CD4-positive, CD25-positive, alpha-beta regulatory T cell (primary cell): ENCODE results near the gene COPE. TPM values are rescaled to one million over a fixed set of nuclear protein-coding genes. Genes with fewer than 3 reads are reported as not detected.

ENCODE experiments used
- ATAC-seq, 2 donors: fragments of 150-1000 bp; cut with Tn5 transposase; one replicate each; pipeline ENCODE4 v1.10.0; 2021; ENCODE audit warnings: low read depth in 2 of 2, moderate number of reproducible peaks in 2 of 2, moderate library complexity in 1 of 2
- DNase-seq, 3 donors: peaks; one replicate each; pipeline versions ENCODE4 v3.0.0 to v3.0.0-alpha.2; 2012 to 2022; ENCODE audit warnings: mixed read lengths in 1 of 3
- H3K27ac ChIP-seq: one replicate; pipeline ENCODE4 v1.7.0; 2013; ENCODE audit warnings: mild to moderate bottlenecking, low read length; ENCODE audit not compliant: insufficient read depth, poor library complexity, severe bottlenecking
- H3K27me3 ChIP-seq: one replicate; pipeline ENCODE4 v1.7.0; 2013; ENCODE audit warnings: low read length; ENCODE audit not compliant: control insufficient read depth, insufficient read depth
- H3K36me3 ChIP-seq: one replicate; pipeline ENCODE4 v1.7.0; 2013; ENCODE audit warnings: mild to moderate bottlenecking, low read length, moderate library complexity; ENCODE audit not compliant: control insufficient read depth, insufficient read depth
- H3K4me1 ChIP-seq: 2 replicates; pipeline ENCODE4 v1.7.0; 2013; ENCODE audit warnings: mild to moderate bottlenecking, low read length; ENCODE audit not compliant: insufficient read depth, control insufficient read depth, poor library complexity, severe bottlenecking
- H3K4me3 ChIP-seq: one replicate; pipeline ENCODE4 v1.7.0; 2013; ENCODE audit warnings: low read depth, mild to moderate bottlenecking, low read length, moderate library complexity
- H3K9me3 ChIP-seq, 2 experiments: 1 replicate in 1 of 2; 2 replicates in 1 of 2; pipeline ENCODE4 v1.7.0; 2013; ENCODE audit warnings: low read length in 2 of 2, mild to moderate bottlenecking in 1 of 2, moderate library complexity in 1 of 2; ENCODE audit not compliant: control insufficient read depth in 2 of 2
- H3K27ac Mint-ChIP-seq, 3 donors: one replicate each; pipeline ENCODE4 v1.8.0; 2020 to 2022; ENCODE audit warnings: mild to moderate bottlenecking in 3 of 3, mixed read lengths in 3 of 3, moderate library complexity in 2 of 3
- H3K27me3 Mint-ChIP-seq: one replicate; pipeline ENCODE4 v1.8.0; 2022; ENCODE audit warnings: mild to moderate bottlenecking, mixed read lengths
- H3K36me3 Mint-ChIP-seq: one replicate; pipeline ENCODE4 v1.8.0; 2020; ENCODE audit warnings: mixed read lengths
- H3K4me1 Mint-ChIP-seq, 4 donors: one replicate each; pipeline ENCODE4 v1.8.0; 2020 to 2022; ENCODE audit warnings: mixed read lengths in 4 of 4, mild to moderate bottlenecking in 1 of 4
- H3K4me3 Mint-ChIP-seq, 4 donors: one replicate each; pipeline ENCODE4 v1.8.0; 2020 to 2022; ENCODE audit warnings: mild to moderate bottlenecking in 4 of 4, mixed read lengths in 4 of 4, moderate library complexity in 3 of 4
- H3K9me3 Mint-ChIP-seq, 7 donors: one replicate each; pipeline ENCODE4 v1.8.0; 2020 to 2022; ENCODE audit warnings: mixed read lengths in 7 of 7, mild to moderate bottlenecking in 3 of 7, moderate library complexity in 2 of 7
- polyA plus RNA-seq, 4 donors: library from polyadenylated mRNA; unstranded; fragments of 300-500 nt; fragmentation: Illumina TruSeq; gene quantifications; one replicate each; pipeline ENCODE4 v1.2.3, GENCODE V29; 2021
- total RNA-seq: library from RNA; stranded (reverse); gene quantifications from one replicate; pipeline ENCODE4 v1.2.3, GENCODE V29; 2022

COPE gene
- total and polyA plus RNA-seq, 5 donors from 2014 or later: 165 to 314 (median 253) TPM

DNA sequence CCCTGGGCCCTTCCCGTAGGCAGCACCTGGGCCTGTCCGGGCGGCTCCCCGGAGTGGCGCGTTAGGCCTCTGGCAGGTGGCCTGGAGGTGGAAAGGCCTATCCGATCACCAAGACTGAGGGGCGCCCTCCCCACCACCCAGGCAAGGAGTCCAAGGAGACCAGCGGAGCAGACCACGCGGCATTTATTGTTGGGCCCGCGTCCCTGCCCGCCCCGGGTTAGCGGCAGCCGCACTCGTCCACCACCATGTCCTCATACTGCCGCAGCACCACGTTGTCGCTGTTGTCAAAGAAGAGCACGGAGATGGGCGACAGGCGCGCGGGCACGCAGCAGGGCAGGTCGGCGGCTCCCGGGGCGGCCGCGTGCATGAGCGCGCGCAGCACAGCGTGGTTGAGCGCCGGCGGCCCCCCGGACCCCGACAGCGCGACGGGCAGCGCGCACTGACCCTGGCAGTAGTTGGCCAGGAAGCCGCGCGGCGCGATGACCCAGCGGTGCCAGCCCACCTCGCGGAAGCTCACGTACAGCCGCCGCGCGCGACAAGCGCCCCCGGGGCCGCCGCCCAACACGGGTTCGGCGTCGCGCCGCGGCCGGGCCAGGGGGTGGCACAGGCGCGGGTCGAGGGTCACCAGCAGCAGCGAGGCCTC is 50.7 kb downstream of the COPE start:
- DNase-seq (no peak), ATAC-seq (no peak)
- Mint-ChIP-seq H3K36me3 (peaks cover 7% of the 10 kb centered on the region), H3K27me3 (peaks cover 21% of the 10 kb centered on the region), H3K9me3 (no peaks in the 10 kb centered on the region), H3K4me1 (peaks cover 4 to 17% (median 9%) of the 10 kb centered on the region in 4 donors), H3K27ac (peak overlapping the region in 1 of 3 donors; percentile 52), H3K4me3 (no peak overlapping the region)
- Histone ChIP-seq H3K36me3 (peaks cover 37% of the 10 kb centered on the region), H3K27me3 (no peaks in the 10 kb centered on the region), H3K9me3 (no peaks in the 10 kb centered on the region), H3K4me1 (peaks cover 9% of the 10 kb centered on the region), H3K4me3 (no peak overlapping the region), H3K27ac (no peak overlapping the region)

DNA sequence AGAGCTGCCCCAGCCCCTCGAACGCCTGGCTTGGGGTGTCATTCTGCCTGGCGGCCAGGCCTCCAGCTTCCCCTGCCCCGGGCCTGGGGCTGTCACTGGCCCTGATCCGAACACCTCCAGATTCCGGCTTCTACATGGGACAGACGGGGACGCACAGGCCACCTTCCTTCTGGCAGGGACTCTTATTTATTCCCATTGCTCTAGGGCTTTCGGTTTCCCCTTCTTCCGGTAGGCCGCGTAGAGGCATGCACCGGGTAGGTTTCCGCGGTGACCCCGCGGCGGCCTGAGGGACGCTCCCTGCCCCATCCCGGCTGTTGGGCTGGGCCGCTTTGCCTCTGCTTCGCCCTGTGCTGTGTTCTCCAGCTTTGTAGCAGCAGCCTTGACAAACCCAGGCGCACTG is 51.4 kb downstream of the COPE start:
- Mint-ChIP-seq H3K4me1 (peaks cover 4 to 17% (median 9%) of the 10 kb centered on the region in 4 donors), H3K4me3 (no peak overlapping the region), H3K27me3 (peaks cover 20% of the 10 kb centered on the region), H3K9me3 (no peaks in the 10 kb centered on the region), H3K27ac (peak overlapping the region in 1 of 3 donors; percentile 52), H3K36me3 (peaks cover 7% of the 10 kb centered on the region)
- Histone ChIP-seq H3K27me3 (no peaks in the 10 kb centered on the region), H3K4me3 (no peak overlapping the region), H3K36me3 (peaks cover 44% of the 10 kb centered on the region), H3K27ac (no peak overlapping the region), H3K4me1 (peaks cover 9% of the 10 kb centered on the region), H3K9me3 (no peaks in the 10 kb centered on the region)
- ATAC-seq (no peak), DNase-seq (no peak)

DNA sequence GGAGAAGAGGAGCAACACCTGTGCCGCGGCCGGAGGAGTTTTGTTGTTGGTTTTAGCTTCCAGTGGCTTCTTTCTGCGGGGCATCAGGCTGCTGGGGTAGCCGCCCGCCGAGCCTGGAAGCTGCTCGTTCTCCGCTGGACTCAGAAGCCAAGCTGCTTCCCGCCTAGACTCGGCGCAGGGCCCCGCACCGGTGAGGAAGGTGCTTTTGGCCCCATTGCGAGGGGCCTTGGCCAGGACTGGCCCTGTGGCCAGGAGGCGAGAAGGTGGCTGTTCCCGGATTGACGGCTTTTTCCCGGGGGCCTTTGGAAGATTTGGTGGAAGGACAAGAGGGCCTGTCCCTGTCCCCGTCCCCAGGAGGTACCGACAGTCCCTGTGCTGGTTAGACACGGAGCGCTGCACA is 52.0 kb downstream of the COPE start:
- Histone ChIP-seq H3K4me1 (peaks cover 9% of the 10 kb centered on the region), H3K9me3 (no peaks in the 10 kb centered on the region), H3K4me3 (no peak overlapping the region), H3K27ac (no peak overlapping the region), H3K27me3 (no peaks in the 10 kb centered on the region), H3K36me3 (peaks cover 49% of the 10 kb centered on the region)
- H3K9me3 Mint-ChIP-seq: no peaks in the 10 kb centered on the region
- peak overlapping the region in 1 of 3 donors; percentile 9 for H3K27ac Mint-ChIP-seq
- peak overlapping the region in 2 of 4 donors; percentile 28 to 32 for H3K4me3 Mint-ChIP-seq
- H3K4me1 Mint-ChIP-seq: peaks cover 4 to 17% (median 9%) of the 10 kb centered on the region in 4 donors
- no peak for ATAC-seq
- no peak for DNase-seq
- H3K27me3 Mint-ChIP-seq: peaks cover 20% of the 10 kb centered on the region
- H3K36me3 Mint-ChIP-seq: peaks cover 10% of the 10 kb centered on the region

DNA sequence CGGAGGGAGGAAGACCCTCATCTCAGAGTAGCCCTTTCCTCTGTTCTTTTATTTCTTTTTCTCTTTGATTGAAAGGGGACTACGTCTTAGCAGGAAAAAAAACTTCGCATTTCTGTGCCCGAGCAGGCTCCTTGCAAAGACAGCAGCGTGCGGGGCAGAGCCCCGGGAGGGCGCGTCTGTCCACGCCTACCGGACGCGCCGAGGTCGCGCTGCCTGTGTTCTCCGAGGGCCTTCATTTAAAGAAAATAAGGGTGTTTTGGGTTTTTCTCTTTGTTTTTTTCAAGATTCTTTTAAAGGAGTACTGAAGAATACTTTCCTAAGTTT is 52.4 kb downstream of the COPE start:
- H3K4me3 ChIP-seq: no peak overlapping the region
- peaks cover 12% of the 10 kb centered on the region for H3K36me3 Mint-ChIP-seq
- H3K9me3 Mint-ChIP-seq: no peaks in the 10 kb centered on the region
- peaks cover 2 to 17% (median 7%) of the 10 kb centered on the region in 4 donors for H3K4me1 Mint-ChIP-seq
- no peaks in the 10 kb centered on the region for H3K9me3 ChIP-seq
- H3K4me1 ChIP-seq: peaks cover 9% of the 10 kb centered on the region
- DNase-seq: no peak
- no peak for ATAC-seq
- no peak overlapping the region for H3K27ac Mint-ChIP-seq
- H3K27me3 ChIP-seq: no peaks in the 10 kb centered on the region
- H3K27me3 Mint-ChIP-seq: peaks cover 16% of the 10 kb centered on the region
- peak overlapping the region in 2 of 4 donors; percentile 28 to 32 for H3K4me3 Mint-ChIP-seq
- no peak overlapping the region for H3K27ac ChIP-seq
- H3K36me3 ChIP-seq: peaks cover 54% of the 10 kb centered on the region

DNA sequence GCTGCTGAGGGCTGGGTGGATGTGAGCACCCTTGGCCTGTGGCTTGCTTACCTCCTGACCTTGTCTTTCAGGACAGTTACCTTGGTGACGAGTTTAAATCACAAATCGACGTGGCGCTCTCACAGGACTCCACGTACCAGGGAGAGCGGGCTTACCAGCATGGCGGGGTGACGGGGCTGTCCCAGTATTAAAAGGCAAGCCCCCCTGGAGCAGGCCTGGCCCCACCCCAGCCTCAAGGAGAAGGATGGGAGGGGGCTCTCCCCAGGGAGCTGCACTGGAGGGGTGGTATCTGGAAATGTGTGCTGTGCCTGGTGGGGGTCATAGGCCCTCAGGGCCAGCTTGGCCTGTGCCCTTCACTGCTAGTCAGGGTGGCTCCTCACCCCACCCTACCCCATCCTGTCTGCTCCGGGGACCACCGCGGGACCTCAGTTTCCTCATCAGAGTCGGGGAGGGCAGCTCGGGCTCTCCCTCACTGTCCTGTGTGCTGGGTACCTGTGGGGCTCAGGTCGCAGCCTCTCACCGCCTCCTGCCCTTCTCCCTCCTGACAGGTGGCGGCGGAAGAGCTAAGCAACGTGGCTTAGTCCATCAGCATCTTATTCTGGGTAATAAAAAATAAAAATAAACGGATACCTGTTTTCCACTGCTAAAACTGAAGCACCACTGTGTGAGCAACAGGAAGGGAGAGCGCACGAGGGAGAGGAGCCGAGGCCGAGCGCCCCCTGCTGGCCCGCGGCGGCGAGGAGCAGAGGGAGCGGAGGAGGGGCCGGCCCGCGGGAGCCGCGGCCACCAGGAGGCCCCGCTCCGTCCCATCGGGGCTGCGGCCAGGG is 53.0 kb downstream of the COPE start:
- Mint-ChIP-seq H3K4me3 (no peak overlapping the region), H3K36me3 (peaks cover 12% of the 10 kb centered on the region), H3K4me1 (peaks cover 0 to 12% (median 3%) of the 10 kb centered on the region in 4 donors), H3K27me3 (peaks cover 10% of the 10 kb centered on the region), H3K27ac (peak overlapping the region in 1 of 3 donors; percentile 15), H3K9me3 (no peaks in the 10 kb centered on the region)
- Histone ChIP-seq H3K4me1 (peaks cover 9% of the 10 kb centered on the region), H3K27me3 (no peaks in the 10 kb centered on the region), H3K27ac (no peak overlapping the region), H3K36me3 (peaks cover 59% of the 10 kb centered on the region), H3K4me3 (no peak overlapping the region), H3K9me3 (no peaks in the 10 kb centered on the region)
- ATAC-seq (peak; percentile 75), DNase-seq (peak; percentile 37 to 57 (median 56))

DNA sequence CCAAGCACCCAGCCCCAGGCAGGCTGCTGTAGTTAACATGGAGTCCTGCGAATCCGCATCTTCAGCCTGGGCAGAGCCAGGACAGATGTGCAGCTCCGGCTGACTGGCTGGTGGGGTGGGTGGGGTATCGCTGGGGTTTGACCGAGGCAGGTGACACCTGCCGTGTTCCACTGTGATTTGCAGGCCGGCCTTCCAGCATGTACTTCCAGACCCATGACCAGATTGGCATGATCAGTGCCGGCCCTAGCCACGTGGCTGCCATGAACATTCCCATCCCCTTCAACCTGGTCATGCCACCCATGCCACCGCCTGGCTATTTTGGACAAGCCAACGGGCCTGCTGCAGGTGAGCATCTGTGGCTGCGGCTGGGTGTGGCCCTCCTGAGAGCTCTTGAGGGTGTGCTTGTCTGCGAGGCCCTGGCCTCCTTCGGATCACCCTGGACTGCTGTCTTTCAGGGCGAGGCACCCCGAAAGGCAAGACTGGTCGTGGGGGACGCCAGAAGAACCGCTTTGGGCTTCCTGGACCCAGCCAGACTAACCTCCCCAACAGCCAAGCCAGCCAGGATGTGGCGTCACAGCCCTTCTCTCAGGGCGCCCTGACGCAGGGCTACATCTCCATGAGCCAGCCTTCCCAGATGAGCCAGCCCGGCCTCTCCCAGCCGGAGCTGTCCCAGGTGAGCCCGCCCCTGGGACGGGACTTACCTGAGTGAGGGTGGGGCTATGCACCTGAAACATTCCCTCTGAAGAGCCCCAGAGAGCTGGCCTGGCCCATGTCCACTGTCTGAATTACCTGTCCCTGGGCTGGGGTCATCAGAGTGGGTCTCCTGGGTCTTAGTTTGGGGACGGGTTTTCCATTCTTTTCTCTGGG is 53.8 kb downstream of the COPE start:
- H3K27ac Mint-ChIP-seq: no peak overlapping the region
- no peak for ATAC-seq

DNA sequence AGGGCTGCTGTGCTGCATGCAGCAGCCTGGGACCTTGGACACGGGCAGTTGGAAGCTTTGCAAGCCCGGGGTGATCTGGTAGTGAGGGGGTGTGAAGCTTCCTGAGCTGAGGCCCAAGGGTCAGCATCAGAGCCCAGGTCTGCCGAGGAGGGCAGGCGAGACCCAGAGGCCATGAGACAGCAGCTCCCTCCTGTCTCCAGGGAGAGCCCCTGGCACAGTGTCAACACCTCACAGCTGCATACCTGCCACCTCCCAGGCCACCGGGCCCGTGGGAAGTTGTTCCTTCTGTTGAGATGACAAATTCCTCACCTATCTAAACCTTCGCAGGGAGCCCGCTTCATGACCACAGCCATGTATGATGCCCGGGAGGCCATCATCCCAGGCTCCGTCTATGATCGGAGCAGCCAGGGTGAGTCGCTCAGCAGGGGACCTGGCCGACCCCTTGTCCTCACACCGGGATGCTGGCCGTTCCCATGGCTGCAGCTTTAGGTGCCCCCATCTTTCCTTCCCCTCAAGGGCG is 55.3 kb downstream of the COPE start:
- Mint-ChIP-seq H3K36me3 (peaks cover 18% of the 10 kb centered on the region), H3K9me3 (no peaks in the 10 kb centered on the region), H3K27me3 (peaks cover 5% of the 10 kb centered on the region), H3K27ac (peak overlapping the region in 1 of 3 donors; percentile 69), H3K4me3 (no peak overlapping the region), H3K4me1 (peaks cover 0 to 6% (median 0%) of the 10 kb centered on the region in 4 donors)
- Histone ChIP-seq H3K36me3 (peaks cover 82% of the 10 kb centered on the region), H3K27ac (no peak overlapping the region), H3K4me1 (no peaks in the 10 kb centered on the region), H3K27me3 (no peaks in the 10 kb centered on the region), H3K9me3 (no peaks in the 10 kb centered on the region), H3K4me3 (no peak overlapping the region)
- ATAC-seq (no peak), DNase-seq (no peak)

More for the DNA sequence above, 53.8 kb downstream of the COPE start:
- H3K27me3 ChIP-seq: no peaks in the 10 kb centered on the region
- Mint-ChIP-seq H3K36me3 (peaks cover 18% of the 10 kb centered on the region), H3K4me1 (peaks cover 0 to 6% (median 0%) of the 10 kb centered on the region in 4 donors), H3K4me3 (no peak overlapping the region), H3K27me3 (peaks cover 5% of the 10 kb centered on the region), H3K9me3 (no peaks in the 10 kb centered on the region)
- no peak overlapping the region for H3K4me3 ChIP-seq
- H3K27ac ChIP-seq: no peak overlapping the region
- H3K4me1 ChIP-seq: peaks cover 9% of the 10 kb centered on the region
- no peaks in the 10 kb centered on the region for H3K9me3 ChIP-seq
- no peak for DNase-seq
- H3K36me3 ChIP-seq: peaks cover 68% of the 10 kb centered on the region
